A549 (cell line): Measurements from ENCODE around the gene GRIN2C. TPM values are rescaled to one million over a fixed set of nuclear protein-coding genes. Genes with fewer than 3 reads are reported as not detected.

ENCODE experiments used
- ATAC-seq, 2 experiments: fragments of 200-7000 bp in 1 of 2; fragments of >200 bp in 1 of 2; cut with Nextera tagmentation in 1 of 2; cut with Tn5 transposase in 1 of 2; 3 replicates each; pipeline versions ENCODE4 v1.8.0 to v1.9.1; 2018 to 2020; ENCODE audit warnings: mild to moderate bottlenecking in 1 of 2, moderate library complexity in 1 of 2
- CTCF ChIA-PET: fragments of 300-600 bp; sonication (Branson Sonifier 250); formaldehyde crosslinking; extraction: SDS; loops from one replicate; lab custom pipeline; 2021; ENCODE audit warnings: antibody characterized with exemption, inconsistent platforms; lab: Yijun Ruan, JAX
- POLR2A ChIA-PET: fragments of 350-600 bp; formaldehyde crosslinking; extraction: SDS; loops from one replicate; lab custom pipeline; 2021; ENCODE audit warnings: antibody characterized with exemption, inconsistent platforms; lab: Yijun Ruan, JAX
- DNase-seq, 2 experiments: peaks; one replicate each; pipeline versions ENCODE4 v3.0.0 to v3.0.0-alpha.2; 2011 to 2016; ENCODE audit warnings: low read depth in 1 of 2, low spot score in 1 of 2
- FAIRE-seq: peaks from 2 replicates; lab custom pipeline; 2011; peaks lifted over from hg19 to GRCh38; lab: Jason Lieb, UNC
- H3K27ac ChIP-seq, 2 experiments: fragments of >200 bp; sonication (Bioruptor Twin); formaldehyde crosslinking; 3 replicates each; pipeline ENCODE4 v1.5.1; 2016 to 2017
- H3K4me1 ChIP-seq: fragments of >200 bp; sonication (Bioruptor Twin); formaldehyde crosslinking; 3 replicates; pipeline ENCODE4 v1.6.1; 2016
- H3K4me2 ChIP-seq: fragments of >200 bp; sonication (Bioruptor Twin); formaldehyde crosslinking; 3 replicates; pipeline ENCODE4 v1.6.1; 2016
- H3K4me3 ChIP-seq: fragments of >200 bp; sonication (Bioruptor Twin); formaldehyde crosslinking; 3 replicates; pipeline ENCODE4 v1.5.1; 2016
- H3K9me3 ChIP-seq: fragments of >200 bp; sonication (Bioruptor Twin); formaldehyde crosslinking; 3 replicates; pipeline ENCODE4 v1.6.1; 2016
- BHLHE40 ChIP-seq: IDR thresholded peaks from 2 replicates; pipeline ENCODE4 v1.6.1; 2012; ENCODE audit warnings: low read depth, low read length, inconsistent platforms
- CEBPB ChIP-seq, 2 experiments: fragments of >200 bp in 1 of 2; sonication (Bioruptor Twin) in 1 of 2; formaldehyde crosslinking in 1 of 2; IDR thresholded peaks; 2 replicates each; pipeline ENCODE4 v1.6.1; 2012 to 2016
- CHD4 ChIP-seq: fragments of 200-600 bp; sonication (generic); IDR thresholded peaks from 2 replicates; pipeline ENCODE4 v1.6.1; 2016; ENCODE audit warnings: antibody characterized with exemption, mild to moderate bottlenecking, borderline replicate concordance
- CTCF ChIP-seq: fragments of >200 bp; sonication (Bioruptor Twin); formaldehyde crosslinking; IDR thresholded peaks from 3 replicates; pipeline ENCODE4 v1.5.1; 2016
- EHMT2 ChIP-seq: fragments of 200-600 bp; sonication (generic); IDR thresholded peaks from 2 replicates; pipeline ENCODE4 v1.6.1; 2016; ENCODE audit warnings: antibody characterized with exemption, low read depth, mild to moderate bottlenecking, moderate library complexity
- ESRRA ChIP-seq: fragments of 150-350 bp; IDR thresholded peaks from 2 replicates; pipeline ENCODE4 v1.6.1; 2014; ENCODE audit warnings: mild to moderate bottlenecking, low read length, borderline replicate concordance
- FOSB ChIP-seq: fragments of 250-450 bp; sonication (Bioruptor Pico); IDR thresholded peaks from 2 replicates; pipeline ENCODE4 v1.5.0; 2020; ENCODE audit warnings: mild to moderate bottlenecking, moderate library complexity
- HOXA7 ChIP-seq: fragments of 250-450 bp; sonication (Bioruptor Pico); IDR thresholded peaks from 2 replicates; pipeline ENCODE4 v1.5.0; 2020; ENCODE audit warnings: mild to moderate bottlenecking, moderate library complexity
- HOXB13 ChIP-seq: fragments of 250-450 bp; sonication (Bioruptor Pico); IDR thresholded peaks from 2 replicates; pipeline ENCODE4 v1.5.0; 2020; ENCODE audit warnings: low read depth, mild to moderate bottlenecking, moderate library complexity
- HOXB5 ChIP-seq: fragments of 250-450 bp; sonication (Bioruptor Pico); IDR thresholded peaks from 2 replicates; pipeline ENCODE4 v1.5.0; 2020; ENCODE audit warnings: mild to moderate bottlenecking, moderate library complexity
- NFE2L2 ChIP-seq: fragments of 150-350 bp; conservative IDR thresholded peaks from 2 replicates; pipeline ENCODE4 v1.6.1; 2014; ENCODE audit warnings: low read length
- NPAS2 ChIP-seq: fragments of 250-450 bp; sonication (Bioruptor Pico); IDR thresholded peaks from 2 replicates; pipeline ENCODE4 v1.8.0; 2022; ENCODE audit warnings: mild to moderate bottlenecking, moderate library complexity, borderline replicate concordance
- NR3C1 ChIP-seq: fragments of >200 bp; sonication (Bioruptor Twin); formaldehyde crosslinking; IDR thresholded peaks from 3 replicates; pipeline ENCODE4 v1.6.1; 2017
- POLR2AphosphoS2 ChIP-seq: conservative IDR thresholded peaks from 2 replicates; pipeline ENCODE4 v1.6.1; 2012; ENCODE audit warnings: low read length, improper control_type of control experiment, inconsistent platforms
- RAD21 ChIP-seq, 2 experiments: fragments of >200 bp in 1 of 2; sonication (Bioruptor Twin) in 1 of 2; formaldehyde crosslinking in 1 of 2; IDR thresholded peaks in 1 of 2; conservative IDR thresholded peaks in 1 of 2; 2 replicates in 1 of 2; 3 replicates in 1 of 2; pipeline ENCODE4 v1.6.1; 2012 to 2018; ENCODE audit warnings: inconsistent platforms in 1 of 2
- RCOR1 ChIP-seq: fragments of 150-350 bp; IDR thresholded peaks from 2 replicates; pipeline ENCODE4 v1.6.1; 2014; ENCODE audit warnings: antibody characterized with exemption, low read length, low read depth
- RFX5 ChIP-seq: fragments of 450-650 bp; IDR thresholded peaks from 2 replicates; pipeline ENCODE4 v1.7.1; 2014; ENCODE audit warnings: antibody characterized with exemption, mild to moderate bottlenecking, moderate library complexity
- RNF2 ChIP-seq: fragments of 200-600 bp; sonication (generic); IDR thresholded peaks from 2 replicates; pipeline ENCODE4 v1.6.1; 2016; ENCODE audit warnings: low read depth, mild to moderate bottlenecking, antibody characterized with exemption, moderate library complexity, borderline replicate concordance
- SMC3 ChIP-seq: fragments of >200 bp; sonication (Bioruptor Twin); formaldehyde crosslinking; IDR thresholded peaks from 3 replicates; pipeline ENCODE4 v1.6.1; 2018; ENCODE audit warnings: inconsistent platforms
- TFCP2L1 ChIP-seq: fragments of 250-450 bp; sonication (Bioruptor Pico); IDR thresholded peaks from 2 replicates; pipeline ENCODE4 v1.5.0; 2021; ENCODE audit warnings: mild to moderate bottlenecking
- USF2 ChIP-seq: fragments of 450-650 bp; IDR thresholded peaks from 2 replicates; pipeline ENCODE4 v1.6.1; 2014; ENCODE audit warnings: antibody characterized with exemption
- ZC3H11A ChIP-seq: fragments of 450-650 bp; IDR thresholded peaks from 2 replicates; pipeline ENCODE4 v1.6.1; 2014; ENCODE audit warnings: antibody characterized with exemption, mild to moderate bottlenecking
- ZFP36 ChIP-seq: fragments of 450-650 bp; IDR thresholded peaks from 2 replicates; pipeline ENCODE4 v1.6.1; 2014; ENCODE audit warnings: borderline replicate concordance; ENCODE audit not compliant: partially characterized antibody
- ZNF302 ChIP-seq: fragments of 250-450 bp; sonication (Bioruptor Pico); IDR thresholded peaks from 2 replicates; pipeline ENCODE4 v1.9.0; 2021; ENCODE audit warnings: inconsistent platforms, mild to moderate bottlenecking, moderate library complexity
- WGBS: methylation state at CpG from one replicate; pipeline ENCODE4 v1.1.6; 2017; ENCODE audit errors: missing lambda C conversion rate; 5-methylcytosine and 5-hydroxymethylcytosine counted together
- polyA plus RNA-seq, 4 experiments: library from polyadenylated mRNA; depleted of rRNA in 3 of 4; stranded (reverse); fragments of >200 nt; fragmentation: RNase III in 1 of 4; extraction: RNeasy Plus Mini Kit Qiagen cat#74134 plus additional on column Dnase treatment in 1 of 4; gene quantifications; 2 replicates in 3 of 4; 3 replicates in 1 of 4; pipeline ENCODE4 v1.2.3, GENCODE V29; 2011 to 2017
- TF ChIP-seq, protein P1 (sequence below): IDR thresholded peaks from 2 replicates; pipeline ENCODE4 v1.6.1; 2012; ENCODE audit warnings: low read depth, borderline replicate concordance
- TF ChIP-seq, protein P2 (sequence below): fragments of 250-450 bp; sonication (Bioruptor Pico); IDR thresholded peaks from 2 replicates; pipeline ENCODE4 v1.5.0; 2020; ENCODE audit warnings: low read depth, mild to moderate bottlenecking, moderate library complexity
- TF ChIP-seq, protein P3 (sequence below): fragments of 250-450 bp; sonication (Bioruptor Pico); IDR thresholded peaks from 2 replicates; pipeline ENCODE4 v1.5.0; 2021; ENCODE audit warnings: mild to moderate bottlenecking, moderate library complexity, borderline replicate concordance
- TF ChIP-seq, protein P4 (sequence below): fragments of 150-350 bp; IDR thresholded peaks from 2 replicates; pipeline ENCODE4 v1.6.1; 2014; ENCODE audit warnings: low read depth, mild to moderate bottlenecking, low read length

Gene GRIN2C
- polyA plus RNA-seq, 2 of the 4 experiments (the other 2 are of a cell fraction), result 0.17 to 0.28 TPM

- ChIA-PET POLR2A (interaction anchor here (1.1 kb wide), 1 partner anchor 75 kb away, joined by 3 read pairs; the partner anchor contains the start of gene FDXR), CTCF (interaction anchor here (0.6 to 53.6 kb wide), 7 partner anchors 12 to 141 kb away, joined by 3 to 1302 read pairs (median 11); partner anchors contain the start of genes FDXR, GRIN2C and NAT9)
- Histone ChIP-seq H3K27ac (no peak overlapping the region), H3K4me1 (no peaks in the 10 kb centered on the region), H3K4me2 (no peak overlapping the region), H3K9me3 (no peaks in the 10 kb centered on the region), H3K4me3 (no peak overlapping the region)
- TF ChIP-seq RCOR1, result no peak
- no peak for TF ChIP-seq ESRRA
- TF ChIP-seq ZC3H11A, result no peak
- TF ChIP-seq, protein P1, sequence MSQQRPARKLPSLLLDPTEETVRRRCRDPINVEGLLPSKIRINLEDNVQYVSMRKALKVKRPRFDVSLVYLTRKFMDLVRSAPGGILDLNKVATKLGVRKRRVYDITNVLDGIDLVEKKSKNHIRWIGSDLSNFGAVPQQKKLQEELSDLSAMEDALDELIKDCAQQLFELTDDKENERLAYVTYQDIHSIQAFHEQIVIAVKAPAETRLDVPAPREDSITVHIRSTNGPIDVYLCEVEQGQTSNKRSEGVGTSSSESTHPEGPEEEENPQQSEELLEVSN, result no peak
- no peak for TF ChIP-seq BHLHE40
- no peak for TF ChIP-seq FOSB (CRISPR knock-in tag)
- TF ChIP-seq NR3C1, result no peak
- no peak for TF ChIP-seq EHMT2
- TF ChIP-seq, protein P2, sequence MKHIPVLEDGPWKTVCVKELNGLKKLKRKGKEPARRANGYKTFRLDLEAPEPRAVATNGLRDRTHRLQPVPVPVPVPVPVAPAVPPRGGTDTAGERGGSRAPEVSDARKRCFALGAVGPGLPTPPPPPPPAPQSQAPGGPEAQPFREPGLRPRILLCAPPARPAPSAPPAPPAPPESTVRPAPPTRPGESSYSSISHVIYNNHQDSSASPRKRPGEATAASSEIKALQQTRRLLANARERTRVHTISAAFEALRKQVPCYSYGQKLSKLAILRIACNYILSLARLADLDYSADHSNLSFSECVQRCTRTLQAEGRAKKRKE (CRISPR knock-in tag), result no peak
- TF ChIP-seq ZNF302 (CRISPR knock-in tag), result no peak
- TF ChIP-seq, protein P3, sequence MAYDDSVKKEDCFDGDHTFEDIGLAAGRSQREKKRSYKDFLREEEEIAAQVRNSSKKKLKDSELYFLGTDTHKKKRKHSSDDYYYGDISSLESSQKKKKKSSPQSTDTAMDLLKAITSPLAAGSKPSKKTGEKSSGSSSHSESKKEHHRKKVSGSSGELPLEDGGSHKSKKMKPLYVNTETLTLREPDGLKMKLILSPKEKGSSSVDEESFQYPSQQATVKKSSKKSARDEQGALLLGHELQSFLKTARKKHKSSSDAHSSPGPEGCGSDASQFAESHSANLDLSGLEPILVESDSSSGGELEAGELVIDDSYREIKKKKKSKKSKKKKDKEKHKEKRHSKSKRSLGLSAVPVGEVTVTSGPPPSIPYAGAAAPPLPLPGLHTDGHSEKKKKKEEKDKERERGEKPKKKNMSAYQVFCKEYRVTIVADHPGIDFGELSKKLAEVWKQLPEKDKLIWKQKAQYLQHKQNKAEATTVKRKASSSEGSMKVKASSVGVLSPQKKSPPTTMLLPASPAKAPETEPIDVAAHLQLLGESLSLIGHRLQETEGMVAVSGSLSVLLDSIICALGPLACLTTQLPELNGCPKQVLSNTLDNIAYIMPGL (CRISPR knock-in tag), result no peak
- no peak for TF ChIP-seq HOXB13 (CRISPR knock-in tag)
- no peak for TF ChIP-seq ZFP36
- no peak for TF ChIP-seq HOXB5
- TF ChIP-seq RNF2, result no peak
- no peak for TF ChIP-seq POLR2AphosphoS2
- TF ChIP-seq USF2, result no peak
- TF ChIP-seq SMC3, result no peak
- no peak for TF ChIP-seq NFE2L2
- no peak for TF ChIP-seq CTCF
- 66% methylated on average over 8 of the region's 8 CpGs for WGBS
- no peak for ATAC-seq
- no peak for FAIRE-seq
- no peak for DNase-seq
Measured at GRCh38 chr17:74798239-74798707, 61.4 kb downstream of the GRIN2C start.

- no peak for FAIRE-seq
- POLR2A ChIA-PET, result interaction anchor here (1.1 kb wide), 1 partner anchor 75 kb away, joined by 3 read pairs; the partner anchor contains the start of gene FDXR
- 95% methylated on average over 4 of the region's 4 CpGs for WGBS
- no peak overlapping the region for H3K4me3 ChIP-seq
- no peak for DNase-seq
- no peak overlapping the region for H3K27ac ChIP-seq
- CTCF ChIA-PET, result interaction anchor here (1.2 to 53.6 kb wide), 6 partner anchors 12 to 140 kb away, joined by 3 to 1302 read pairs (median 105); partner anchors contain the start of genes FDXR, GRIN2C and NAT9
- no peaks in the 10 kb centered on the region for H3K4me1 ChIP-seq
- no peak overlapping the region for H3K4me2 ChIP-seq
- TF ChIP-seq TFCP2L1, result no peak
- no peak for TF ChIP-seq NPAS2 (CRISPR knock-in tag)
- TF ChIP-seq CHD4, result no peak
- TF ChIP-seq, protein P3 (CRISPR knock-in tag), result no peak
- TF ChIP-seq, protein P4, sequence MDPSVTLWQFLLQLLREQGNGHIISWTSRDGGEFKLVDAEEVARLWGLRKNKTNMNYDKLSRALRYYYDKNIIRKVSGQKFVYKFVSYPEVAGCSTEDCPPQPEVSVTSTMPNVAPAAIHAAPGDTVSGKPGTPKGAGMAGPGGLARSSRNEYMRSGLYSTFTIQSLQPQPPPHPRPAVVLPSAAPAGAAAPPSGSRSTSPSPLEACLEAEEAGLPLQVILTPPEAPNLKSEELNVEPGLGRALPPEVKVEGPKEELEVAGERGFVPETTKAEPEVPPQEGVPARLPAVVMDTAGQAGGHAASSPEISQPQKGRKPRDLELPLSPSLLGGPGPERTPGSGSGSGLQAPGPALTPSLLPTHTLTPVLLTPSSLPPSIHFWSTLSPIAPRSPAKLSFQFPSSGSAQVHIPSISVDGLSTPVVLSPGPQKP, result no peak
- TF ChIP-seq RAD21 (conservative IDR thresholded peaks at IDR 0.05 in 1 of 2, IDR thresholded peaks at IDR 0.05 in 1 of 2), result no peak
- TF ChIP-seq HOXA7 (CRISPR knock-in tag), result no peak
- no peak for TF ChIP-seq CEBPB (IDR thresholded peaks at IDR 0.05)
- no peak for TF ChIP-seq RFX5
- TF ChIP-seq, all 56 proteins: peak for 0
- no peak for ATAC-seq
- H3K9me3 ChIP-seq, result no peaks in the 10 kb centered on the region
Measured at GRCh38 chr17:74797824-74798223, 61.9 kb downstream of the GRIN2C start.
